Measurements from ENCODE around the gene KCNH6.

Gene KCNH6

DNA sequence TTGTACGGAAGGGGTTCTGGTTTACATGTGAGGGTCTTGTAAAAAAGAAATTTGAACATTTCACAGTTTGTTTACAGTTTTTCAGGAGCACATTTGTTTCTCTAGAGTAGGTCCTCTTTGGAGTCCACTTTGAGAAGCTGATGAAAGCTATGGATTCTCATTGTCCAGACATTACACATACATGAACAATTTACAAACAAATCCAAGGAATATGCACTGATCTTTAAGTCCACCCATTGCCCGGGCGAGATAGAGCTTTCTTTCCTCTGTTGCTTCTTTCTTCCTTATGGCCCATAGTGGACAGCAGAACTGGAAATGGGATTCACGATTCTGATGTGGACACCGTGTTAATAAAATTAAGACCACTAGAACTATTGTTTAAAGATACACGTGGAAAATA, 29.1 kb downstream of the KCNH6 start:
- DNase-seq = no peak

DNA sequence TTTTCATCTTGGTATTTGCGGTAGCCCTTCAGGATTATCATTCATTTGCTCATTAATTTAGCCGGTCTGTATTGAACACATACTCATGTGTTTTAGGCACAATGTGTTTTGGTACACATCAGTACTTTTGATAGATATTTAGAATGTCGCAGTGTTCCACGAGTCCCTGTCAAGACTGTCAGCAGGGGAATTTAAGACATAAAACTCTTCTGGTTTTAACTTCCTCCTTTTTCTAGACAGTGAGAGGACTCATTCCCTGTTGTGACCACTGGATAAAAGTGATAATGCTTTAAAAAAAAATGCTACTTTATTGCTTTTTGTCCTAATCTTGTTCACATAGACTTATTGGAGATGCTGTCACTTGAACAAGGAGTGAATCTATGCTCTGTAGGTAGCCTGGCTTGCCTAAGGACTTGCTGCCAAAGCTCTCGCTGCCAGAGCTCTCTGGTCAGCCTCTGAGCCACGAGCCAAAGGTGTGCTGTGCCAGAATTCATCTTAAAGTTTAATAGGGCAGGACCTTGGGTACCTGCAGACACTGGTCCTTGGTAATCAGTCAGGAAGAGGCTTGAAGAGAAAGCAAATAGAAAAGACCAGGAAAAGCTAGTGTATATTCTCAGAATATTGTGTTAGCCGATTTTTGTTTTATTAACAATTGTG, 32.5 kb downstream of the KCNH6 start:
- no peak for DNase-seq

DNA sequence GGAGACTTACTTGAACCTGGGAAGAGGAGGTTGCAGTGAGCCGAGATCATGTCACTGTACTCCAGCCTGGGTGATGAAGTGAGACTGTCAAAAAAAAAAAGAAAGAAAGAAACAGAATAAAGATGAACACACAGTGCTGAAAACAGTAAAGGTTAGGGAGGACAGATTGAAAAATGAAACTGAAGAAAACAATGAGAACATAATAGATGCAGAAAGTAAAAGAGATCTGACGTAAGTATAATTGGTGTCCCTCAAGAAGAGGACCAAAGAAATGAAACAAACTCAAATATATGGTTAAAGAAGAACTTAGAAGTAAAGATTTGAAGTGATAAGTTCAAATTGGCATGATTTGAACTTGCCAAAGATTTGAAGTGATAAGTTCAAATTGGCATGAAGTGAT, 34.3 kb downstream of the KCNH6 start:
- DNase-seq = no peak

DNA sequence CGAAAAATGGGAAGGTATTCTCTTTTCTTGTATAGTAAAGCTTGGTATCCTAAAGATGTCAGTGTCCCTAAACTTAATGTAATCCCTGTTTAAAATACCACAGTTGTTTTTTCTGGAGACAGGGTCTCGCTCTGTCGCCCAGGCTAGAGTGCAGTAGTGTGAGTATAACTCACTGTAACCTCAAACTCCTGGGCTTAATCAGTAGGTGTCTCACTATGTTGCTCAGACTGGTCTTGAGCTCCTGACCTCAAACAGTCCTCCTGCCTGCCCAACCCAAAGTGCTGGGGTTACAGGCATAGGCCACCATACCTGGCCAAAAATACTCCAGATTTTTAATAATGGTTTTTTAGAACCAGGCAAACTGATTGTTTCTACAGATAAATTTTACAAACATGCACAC, 35.3 kb downstream of the KCNH6 start:
- no peak for DNase-seq

DNA sequence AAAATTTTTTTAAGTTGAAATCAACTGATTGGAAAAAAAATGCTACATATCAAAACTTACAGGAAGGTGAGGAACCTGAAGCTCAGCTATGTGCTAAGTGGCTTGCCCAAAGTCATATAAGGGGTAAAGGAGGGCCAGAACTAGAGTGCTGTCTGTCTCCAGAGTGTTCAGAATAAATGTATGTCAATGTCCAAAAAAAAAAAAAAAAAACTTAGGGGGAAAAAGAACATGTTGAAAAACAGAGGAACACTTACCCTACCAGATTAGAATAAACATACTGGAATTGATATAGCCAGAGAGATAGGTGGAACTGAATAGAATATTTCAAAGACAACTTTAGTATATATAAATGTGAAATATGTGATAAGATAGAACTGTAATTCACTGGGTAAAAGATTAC, 38.7 kb downstream of the KCNH6 start:
- no peak for DNase-seq

DNA sequence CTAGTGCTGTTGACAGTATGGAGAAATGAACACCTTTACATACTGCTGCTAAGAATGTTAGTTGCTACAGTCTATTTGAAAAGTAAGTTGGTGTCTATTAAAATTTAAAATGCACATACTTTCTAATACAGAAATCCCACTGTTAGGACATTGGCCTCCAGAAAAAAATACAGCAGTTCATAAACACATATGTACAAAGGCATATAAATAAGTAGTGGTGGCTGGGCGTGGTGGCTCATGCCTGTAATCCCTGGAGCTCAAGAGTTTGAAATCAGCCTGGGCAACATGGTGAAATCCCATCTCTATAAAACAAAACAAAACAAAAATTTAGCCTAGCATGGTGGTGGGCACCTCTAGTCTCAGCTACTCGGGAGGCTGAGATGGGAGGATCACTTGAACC, 40.2 kb downstream of the KCNH6 start:
- DNase-seq = no peak

DNA sequence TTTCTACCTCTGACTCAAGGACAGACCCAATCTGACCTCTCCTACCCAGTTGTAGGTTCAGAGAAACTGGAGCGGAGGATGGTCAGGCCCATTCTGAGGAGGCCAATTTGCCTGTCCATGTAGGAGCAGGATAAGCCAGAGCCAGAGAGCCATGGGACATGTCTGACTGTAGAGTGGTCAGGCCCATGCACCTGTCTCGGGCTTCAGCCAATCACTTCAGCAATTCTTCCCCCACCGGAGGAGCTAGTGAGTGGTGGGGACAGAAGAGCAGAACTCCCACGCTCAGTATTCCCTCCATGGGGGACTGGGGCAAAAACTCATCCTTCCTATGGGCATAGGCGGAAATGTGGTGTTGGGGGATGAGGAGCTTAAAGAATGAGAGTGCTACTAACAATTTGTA, 41.4 kb downstream of the KCNH6 start:
- DNase-seq = no peak

DNA sequence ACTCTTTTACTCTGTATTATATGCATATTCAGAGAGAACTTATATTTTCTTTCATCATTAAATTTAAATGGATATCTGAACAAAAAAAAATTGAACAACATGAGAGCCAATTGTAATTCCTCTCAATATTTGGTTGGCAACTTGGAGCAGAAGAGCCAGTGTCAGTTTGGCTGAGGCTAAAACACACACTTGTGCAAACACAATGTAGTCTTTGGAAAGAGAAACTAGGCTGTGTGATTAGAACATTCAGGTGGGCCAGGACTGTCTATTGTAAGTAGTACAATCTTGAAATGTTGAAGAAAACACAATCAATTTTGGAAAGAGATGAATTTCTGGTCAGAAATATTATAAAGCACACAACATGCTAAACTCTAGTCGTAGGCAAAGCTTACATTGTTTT, 44.1 kb downstream of the KCNH6 start:
- DNase-seq = no peak

DNA sequence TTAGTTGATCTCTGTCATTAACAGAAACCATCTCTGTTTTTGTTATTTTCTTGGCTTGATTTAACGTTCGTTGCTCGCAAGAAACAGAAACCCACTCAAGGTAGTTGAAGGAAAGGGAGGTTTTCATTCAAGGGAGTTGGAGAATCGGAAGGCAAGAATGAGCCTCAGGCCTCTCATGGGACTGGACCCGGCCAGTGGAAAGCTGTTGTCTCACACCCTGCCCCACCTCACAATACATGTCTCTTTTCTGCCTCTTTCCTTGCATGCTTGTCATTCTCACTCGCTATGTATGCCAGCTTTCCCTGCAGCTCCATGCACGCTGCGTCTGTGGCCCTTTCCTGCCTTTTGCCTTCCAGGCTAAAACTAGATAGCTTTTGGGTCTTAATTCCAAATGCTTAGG, 45.4 kb downstream of the KCNH6 start:
- no peak for DNase-seq

DNA sequence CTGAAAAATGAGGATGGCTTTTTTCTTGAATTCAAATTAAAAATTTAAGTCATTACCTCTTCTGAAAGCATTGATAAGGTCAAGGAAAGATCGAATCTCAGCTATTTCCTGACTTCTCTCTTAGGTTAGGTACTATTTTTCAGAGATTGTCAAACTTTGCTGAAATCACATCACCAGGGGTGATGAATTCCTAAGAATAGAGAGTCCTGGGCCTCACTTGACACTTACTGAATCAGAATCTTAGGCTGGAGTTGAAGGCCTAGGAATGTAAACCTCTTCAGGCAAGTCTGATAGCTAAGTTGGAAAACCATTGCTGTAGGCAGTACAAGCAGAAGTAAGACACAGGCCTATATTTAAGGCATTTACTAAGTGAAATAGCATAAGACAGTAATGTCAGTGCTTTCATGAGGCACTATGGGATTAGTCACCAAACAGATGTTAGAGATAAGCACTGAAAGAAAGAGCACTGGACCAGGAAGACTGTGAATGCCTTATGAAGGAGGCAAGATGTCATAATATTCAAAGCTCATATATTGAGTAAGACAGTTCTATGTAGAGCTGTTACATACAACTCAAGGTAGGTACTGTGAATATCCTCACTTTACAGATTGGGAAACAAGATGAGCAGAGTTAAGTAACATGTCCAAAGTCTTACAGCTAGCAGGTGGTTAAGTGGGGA, 48.6 kb downstream of the KCNH6 start:
- no peak for DNase-seq

DNA sequence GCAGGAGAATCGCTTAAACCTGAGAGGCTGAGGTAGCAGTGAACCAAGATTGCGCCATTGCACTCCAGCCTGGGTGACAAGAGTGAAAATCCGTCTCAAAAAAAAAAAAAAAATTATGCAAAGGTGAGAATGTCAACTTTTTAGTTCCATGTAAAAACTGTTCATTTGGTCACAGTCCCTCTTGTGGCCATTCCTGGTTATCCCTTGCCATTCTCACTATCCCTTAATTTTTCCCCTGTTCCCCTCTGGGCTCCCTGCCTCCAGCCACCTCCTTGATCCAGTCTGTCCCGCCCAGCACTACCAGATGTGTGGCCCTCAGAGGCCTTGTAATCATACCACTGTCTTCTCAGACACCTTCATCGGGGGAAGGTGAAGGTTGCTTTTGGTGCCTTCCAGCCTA, 50.5 kb downstream of the KCNH6 start:
- no peak for DNase-seq

DNA sequence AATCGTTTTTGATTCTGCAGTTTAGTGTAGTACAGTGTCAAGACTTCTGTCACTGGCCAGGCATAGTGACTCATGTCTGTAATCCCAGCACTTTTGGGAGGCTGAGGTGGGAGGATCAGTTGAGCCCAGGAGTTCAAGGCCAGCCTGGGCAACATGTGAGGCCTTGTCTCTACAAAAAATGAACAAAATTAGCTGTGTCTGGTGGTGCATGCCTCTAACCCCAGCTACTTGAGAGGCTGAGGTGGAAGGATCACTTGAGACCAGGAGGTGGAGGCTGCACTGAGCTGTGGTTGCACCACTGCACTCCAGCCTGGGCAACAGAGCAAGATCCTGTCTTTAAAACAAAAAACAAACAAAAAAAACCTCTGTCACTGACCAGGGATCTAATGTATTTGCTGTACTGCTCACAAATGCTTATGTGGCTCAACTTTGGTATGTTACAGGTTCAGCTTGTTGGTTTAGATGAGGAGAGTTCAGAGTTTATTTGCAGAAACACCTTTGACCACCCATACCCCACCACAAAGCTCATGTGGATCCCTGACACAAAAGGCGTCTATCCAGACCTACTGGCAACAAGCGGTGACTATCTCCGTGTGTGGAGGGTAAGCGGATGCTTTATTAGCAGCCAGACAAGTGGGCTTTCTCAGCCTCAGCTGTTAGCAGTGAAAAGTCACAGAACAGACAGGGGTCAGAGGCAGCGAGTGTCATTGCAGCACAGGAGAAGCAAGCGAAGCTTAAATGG, 55.0 kb downstream of the KCNH6 start:
- no peak for DNase-seq

DNA sequence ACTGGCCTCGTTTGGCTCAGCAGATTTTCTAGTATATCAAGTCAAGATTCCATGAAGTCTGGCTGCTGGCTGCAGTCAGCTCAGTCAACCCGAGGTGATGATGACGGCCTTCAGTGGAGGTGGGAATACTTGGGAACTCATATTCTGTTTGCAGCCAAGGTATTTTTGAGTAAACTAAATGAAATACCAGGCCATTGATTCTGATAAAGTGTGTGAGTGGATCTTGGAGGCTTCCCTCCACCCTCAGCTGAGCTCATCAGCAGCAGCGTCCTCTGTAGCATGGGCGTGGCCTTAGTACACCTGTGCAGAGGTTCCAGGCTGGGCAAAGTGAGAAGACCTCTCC, 55.6 kb downstream of the KCNH6 start:
- no peak for DNase-seq

DNA sequence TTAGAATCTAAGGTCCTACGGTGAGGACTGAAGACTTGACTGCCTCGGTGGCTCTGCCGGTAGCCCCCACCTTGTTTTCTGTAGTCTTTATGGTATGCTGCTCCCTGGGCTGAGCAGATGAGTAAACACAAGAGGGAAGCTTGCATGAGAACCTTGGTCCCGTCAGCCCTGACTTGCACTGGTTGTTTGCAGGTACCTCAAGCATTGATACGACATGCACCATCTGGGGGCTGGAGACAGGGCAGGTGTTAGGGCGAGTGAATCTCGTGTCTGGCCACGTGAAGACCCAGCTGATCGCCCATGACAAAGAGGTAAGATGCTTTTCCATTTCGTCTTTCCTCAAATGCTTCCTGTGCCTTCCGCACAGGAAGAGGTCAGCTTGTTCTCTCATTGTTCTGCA, 56.5 kb downstream of the KCNH6 start:
- DNase-seq = no peak

DNA sequence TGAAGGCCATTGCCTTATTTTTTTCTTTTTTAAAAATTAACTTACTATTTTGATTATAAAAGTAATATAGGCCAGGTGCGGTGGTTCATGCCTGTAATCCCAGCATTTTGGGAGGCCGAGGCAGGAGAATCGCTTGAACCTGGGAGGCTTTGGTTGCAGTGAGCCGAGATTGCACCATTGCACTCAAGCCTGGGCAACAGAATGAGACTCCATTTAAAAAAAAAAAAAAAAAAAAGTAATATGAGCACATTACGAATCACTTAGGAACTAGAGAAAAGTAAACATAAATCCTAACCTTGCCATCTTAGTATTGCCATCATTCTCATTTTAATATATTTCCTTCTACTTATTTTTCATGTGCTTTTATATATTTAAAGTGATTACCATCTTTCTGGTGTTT, 64.6 kb downstream of the KCNH6 start:
- no peak for DNase-seq

DNA sequence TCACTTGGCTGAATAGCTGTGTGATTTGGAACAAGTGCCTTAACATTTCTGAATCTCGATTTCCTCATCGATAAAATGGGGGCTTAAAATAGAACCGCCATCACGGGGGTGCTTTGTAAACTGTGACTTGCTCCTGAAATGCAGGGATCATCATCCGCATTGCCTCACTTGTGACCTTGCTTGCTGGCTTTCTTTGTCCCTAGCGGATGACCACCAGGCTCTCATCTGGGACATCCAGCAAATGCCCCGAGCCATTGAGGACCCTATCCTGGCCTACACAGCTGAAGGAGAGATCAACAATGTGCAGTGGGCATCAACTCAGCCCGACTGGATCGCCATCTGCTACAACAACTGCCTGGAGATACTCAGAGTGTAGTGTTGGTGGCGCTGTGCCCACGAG, 65.6 kb downstream of the KCNH6 start:
- no peak for DNase-seq

DNA sequence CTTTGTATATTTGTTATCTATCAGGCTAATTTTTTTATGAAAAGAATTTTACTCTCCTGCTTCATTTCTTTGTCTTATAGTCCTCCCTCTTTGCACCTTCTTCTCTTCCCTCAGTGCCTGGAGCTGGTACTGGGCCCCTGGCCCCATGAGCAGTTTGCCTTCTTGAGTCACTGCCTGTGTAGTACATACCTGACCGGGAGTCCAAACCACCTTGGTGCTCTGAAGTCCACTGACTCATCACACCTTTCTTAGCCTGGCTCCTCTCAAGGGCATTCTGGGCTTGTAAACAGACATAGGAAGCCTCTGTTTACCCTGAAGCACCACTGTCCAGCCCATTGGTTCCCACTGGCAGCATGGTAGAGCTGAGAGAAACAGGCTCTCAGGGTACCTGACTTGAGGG, 66.5 kb downstream of the KCNH6 start:
- no peak for DNase-seq

DNA sequence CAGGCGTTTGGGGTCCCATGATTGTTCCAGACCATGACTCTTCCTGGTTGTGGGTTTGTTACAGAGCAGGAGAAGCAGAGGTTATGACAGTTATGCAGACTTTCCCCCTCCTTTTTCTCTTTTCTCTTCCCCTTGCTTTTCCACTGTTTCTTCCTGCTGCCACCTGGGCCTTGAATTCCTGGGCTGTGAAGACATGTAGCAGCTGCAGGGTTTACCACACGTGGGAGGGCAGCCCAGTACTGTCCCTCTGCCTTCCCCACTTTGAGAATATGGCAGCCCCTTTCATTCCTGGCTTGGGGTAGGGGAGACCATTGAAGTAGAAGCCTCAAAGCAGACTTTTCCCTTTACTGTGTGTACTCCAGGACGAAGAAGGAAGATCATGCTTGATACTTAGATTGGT, 69.6 kb downstream of the KCNH6 start:
- DNase-seq = no peak

DNA sequence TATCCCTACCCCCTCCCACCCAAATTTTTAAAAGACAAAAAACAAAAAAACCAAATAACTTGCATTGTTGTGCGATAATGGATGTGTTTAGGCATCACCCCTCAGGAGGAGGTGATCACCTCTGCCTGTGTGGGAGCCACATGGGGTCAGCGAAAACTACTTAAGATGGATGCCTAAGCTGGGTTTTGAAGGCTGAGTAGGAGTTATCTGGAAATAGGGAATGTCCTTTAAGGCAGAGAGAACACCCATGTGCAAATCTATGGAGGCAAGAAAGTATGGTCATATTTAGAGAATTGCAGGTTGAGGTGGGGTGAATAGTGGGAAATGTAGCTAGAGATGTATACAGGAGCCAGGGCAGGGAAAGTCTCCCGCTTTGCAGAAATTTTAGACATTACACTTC, 72.0 kb downstream of the KCNH6 start:
- no peak for DNase-seq
